Measurements from ENCODE around the gene CFAP73. TPM values are rescaled to one million over a fixed set of nuclear protein-coding genes. Genes with fewer than 3 reads are reported as not detected.

CFAP73 gene
- total RNA-seq (2014; rRNA removed; shearing (Covaris generic)): not detected in 2 replicates

- in situ Hi-C loops (cut with HindIII; ENCODE audit: low sequenced_read_pairs): loop anchor here (25.0 kb wide), 1 partner anchor 87 kb away; the partner anchor contains the start of gene DTX1
- peak; percentile 83 for DNase-seq (ENCODE audit: low spot score)
Observed at GRCh38 chr12:113149361-113150150, at the start of gene CFAP73. Gene CFAP73 (plus strand): TSS chr12:113149724. CDS start chr12:113149858, 134 bp downstream.

- DNase-seq (ENCODE audit: low spot score): no peak
- in situ Hi-C loops (cut with HindIII; ENCODE audit: low sequenced_read_pairs): no loop called here
Observed at GRCh38 chr12:113099764-113100163, 49.8 kb upstream of the CFAP73 start.

GRCh38 chr12:113101751-113102150, 47.8 kb upstream of the CFAP73 start:
- in situ Hi-C loops (cut with HindIII; ENCODE audit: low sequenced_read_pairs): no loop called here
- no peak for DNase-seq (ENCODE audit: low spot score)

- in situ Hi-C loops (cut with HindIII; ENCODE audit: low sequenced_read_pairs): no loop called here
- DNase-seq (ENCODE audit: low spot score): no peak
Observed at GRCh38 chr12:113102811-113103210, 46.7 kb upstream of the CFAP73 start.

- DNase-seq (ENCODE audit: low spot score): peak; percentile 39
Observed at GRCh38 chr12:113103756-113104450, 45.6 kb upstream of the CFAP73 start.

GRCh38 chr12:113104953-113105510, 44.5 kb upstream of the CFAP73 start:
- no peak for DNase-seq (ENCODE audit: low spot score)

More at GRCh38 chr12:113103756-113104450, 45.6 kb upstream of the CFAP73 start:
- in situ Hi-C loops (cut with HindIII; ENCODE audit: low sequenced_read_pairs): no loop called here

GRCh38 chr12:113105606-113106271, 43.8 kb upstream of the CFAP73 start:
- no peak for DNase-seq (ENCODE audit: low spot score)
- in situ Hi-C loops (cut with HindIII; ENCODE audit: low sequenced_read_pairs): no loop called here

More at GRCh38 chr12:113104953-113105510, 44.5 kb upstream of the CFAP73 start:
- in situ Hi-C loops (cut with HindIII; ENCODE audit: low sequenced_read_pairs): no loop called here

- no peak for DNase-seq (ENCODE audit: low spot score)
- in situ Hi-C loops (cut with HindIII; ENCODE audit: low sequenced_read_pairs): no loop called here
Observed at GRCh38 chr12:113106361-113106760, 43.2 kb upstream of the CFAP73 start.

GRCh38 chr12:113108308-113108707, 41.2 kb upstream of the CFAP73 start:
- in situ Hi-C loops (cut with HindIII; ENCODE audit: low sequenced_read_pairs): no loop called here
- DNase-seq (ENCODE audit: low spot score): no peak

- no peak for DNase-seq (ENCODE audit: low spot score)
- in situ Hi-C loops (cut with HindIII; ENCODE audit: low sequenced_read_pairs): no loop called here
Observed at GRCh38 chr12:113109360-113109759, 40.2 kb upstream of the CFAP73 start.

- in situ Hi-C loops (cut with HindIII; ENCODE audit: low sequenced_read_pairs): no loop called here
- DNase-seq (ENCODE audit: low spot score): no peak
Observed at GRCh38 chr12:113109872-113110599, 39.5 kb upstream of the CFAP73 start.

- in situ Hi-C loops (cut with HindIII; ENCODE audit: low sequenced_read_pairs): no loop called here
Observed at GRCh38 chr12:113111247-113111646, 38.3 kb upstream of the CFAP73 start.

GRCh38 chr12:113112043-113112899, 37.3 kb upstream of the CFAP73 start:
- in situ Hi-C loops (cut with HindIII; ENCODE audit: low sequenced_read_pairs): no loop called here
- DNase-seq (ENCODE audit: low spot score): no peak

More at GRCh38 chr12:113111247-113111646, 38.3 kb upstream of the CFAP73 start:
- DNase-seq (ENCODE audit: low spot score): no peak

- DNase-seq (ENCODE audit: low spot score): no peak
- in situ Hi-C loops (cut with HindIII; ENCODE audit: low sequenced_read_pairs): no loop called here
Observed at GRCh38 chr12:113113397-113113796, 36.1 kb upstream of the CFAP73 start.

- DNase-seq (ENCODE audit: low spot score): no peak
- in situ Hi-C loops (cut with HindIII; ENCODE audit: low sequenced_read_pairs): no loop called here
Observed at GRCh38 chr12:113114447-113115178, 34.9 kb upstream of the CFAP73 start.

- DNase-seq (ENCODE audit: low spot score): no peak
- in situ Hi-C loops (cut with HindIII; ENCODE audit: low sequenced_read_pairs): no loop called here
Observed at GRCh38 chr12:113115455-113116126, 33.9 kb upstream of the CFAP73 start.

GRCh38 chr12:113116875-113117274, 32.6 kb upstream of the CFAP73 start:
- in situ Hi-C loops (cut with HindIII; ENCODE audit: low sequenced_read_pairs): no loop called here
- DNase-seq (ENCODE audit: low spot score): no peak

Measured in G401 (cell line).